ENCODE data around the gene KCTD16.

Gene KCTD16

GRCh38 chr5:144310621-144311020 lies 139.9 kb downstream of the KCTD16 start:
- no peak for DNase-seq

GRCh38 chr5:144313147-144313726 lies 142.6 kb downstream of the KCTD16 start:
- Histone ChIP-seq H2BK120ac (ENCODE audit: insufficient read depth, low read length, poor library complexity) (no peak overlapping the region), H3K4me1 (ENCODE audit: control insufficient read depth in 1 of 2, insufficient read depth in 2 of 2, low read length in 2 of 2) (no peaks in the 10 kb centered on the region), H2AFZ (ENCODE audit: insufficient read depth, low read length, poor library complexity) (no peak overlapping the region), H3K4ac (ENCODE audit: low read depth, low read length) (no peak overlapping the region), H4K8ac (ENCODE audit: low read depth, low read length) (no peak overlapping the region), H3K27ac (ENCODE audit: low read depth, low read length) (no peak overlapping the region), H3K79me1 (ENCODE audit: low read length) (no peaks in the 10 kb centered on the region), H3K79me2 (ENCODE audit: control insufficient read depth, insufficient read depth, low read length, poor library complexity) (no peaks in the 10 kb centered on the region), H3K4me2 (ENCODE audit: low read length) (no peak overlapping the region), H3K27me3 (ENCODE audit: insufficient read depth, low read length) (no peaks in the 10 kb centered on the region), H3K9ac (ENCODE audit: low read length) (no peak overlapping the region), H4K91ac (ENCODE audit: low read depth, low read length) (no peak overlapping the region), H2BK5ac (ENCODE audit: low read depth, low read length, poor library complexity) (no peak overlapping the region), H2BK12ac (ENCODE audit: low read length) (no peak overlapping the region), H3K18ac (ENCODE audit: low read length) (no peak overlapping the region), H2AK5ac (ENCODE audit: low read length) (no peak overlapping the region), H3K9me3 (ENCODE audit: insufficient read depth, low read depth, low read length) (no peaks in the 10 kb centered on the region), H3K23ac (ENCODE audit: low read length) (no peak overlapping the region), H3K14ac (ENCODE audit: low read length) (no peak overlapping the region), H3K36me3 (ENCODE audit: control insufficient read depth in 1 of 2, insufficient read depth in 2 of 2, low read length in 2 of 2) (no peaks in the 10 kb centered on the region), H4K12ac (ENCODE audit: low read depth, low read length) (no peak overlapping the region), H3K4me3 (ENCODE audit: low read depth, low read length) (no peak overlapping the region)
- WGBS (ENCODE audit: extremely low coverage, insufficient coverage, insufficient read length), result no CpG with 5 or more reads among the region's 1 CpG
- DNase-seq, result no peak

More at GRCh38 chr5:144310621-144311020, 139.9 kb downstream of the KCTD16 start:
- H3K27me3 ChIP-seq (ENCODE audit: insufficient read depth, low read length), result no peaks in the 10 kb centered on the region
- H3K4me3 ChIP-seq (ENCODE audit: low read depth, low read length), result no peak overlapping the region
- H3K4me2 ChIP-seq (ENCODE audit: low read length), result no peak overlapping the region
- H2AFZ ChIP-seq (ENCODE audit: insufficient read depth, low read length, poor library complexity), result no peak overlapping the region
- H3K4ac ChIP-seq (ENCODE audit: low read depth, low read length), result no peak overlapping the region
- no CpG with 5 or more reads among the region's 2 CpGs for WGBS (ENCODE audit: extremely low coverage, insufficient coverage, insufficient read length)
- H3K14ac ChIP-seq (ENCODE audit: low read length), result no peak overlapping the region
- no peaks in the 10 kb centered on the region for H3K36me3 ChIP-seq (ENCODE audit: control insufficient read depth in 1 of 2, insufficient read depth in 2 of 2, low read length in 2 of 2)
- H2BK120ac ChIP-seq (ENCODE audit: insufficient read depth, low read length, poor library complexity), result no peak overlapping the region
- H3K79me1 ChIP-seq (ENCODE audit: low read length), result no peaks in the 10 kb centered on the region
- no peak overlapping the region for H4K12ac ChIP-seq (ENCODE audit: low read depth, low read length)
- no peak overlapping the region for H4K91ac ChIP-seq (ENCODE audit: low read depth, low read length)
- H4K8ac ChIP-seq (ENCODE audit: low read depth, low read length), result no peak overlapping the region
- H2AK5ac ChIP-seq (ENCODE audit: low read length), result no peak overlapping the region
- peaks cover 2% of the 10 kb centered on the region for H3K9me3 ChIP-seq (ENCODE audit: insufficient read depth, low read depth, low read length)
- no peak overlapping the region for H2BK5ac ChIP-seq (ENCODE audit: low read depth, low read length, poor library complexity)
- no peak overlapping the region for H3K23ac ChIP-seq (ENCODE audit: low read length)
- no peaks in the 10 kb centered on the region for H3K4me1 ChIP-seq (ENCODE audit: control insufficient read depth in 1 of 2, insufficient read depth in 2 of 2, low read length in 2 of 2)
- no peak overlapping the region for H3K18ac ChIP-seq (ENCODE audit: low read length)
- H3K79me2 ChIP-seq (ENCODE audit: control insufficient read depth, insufficient read depth, low read length, poor library complexity), result no peaks in the 10 kb centered on the region
- no peak overlapping the region for H3K9ac ChIP-seq (ENCODE audit: low read length)
- no peak overlapping the region for H2BK12ac ChIP-seq (ENCODE audit: low read length)
- no peak overlapping the region for H3K27ac ChIP-seq (ENCODE audit: low read depth, low read length)

GRCh38 chr5:144315026-144315425 lies 144.4 kb downstream of the KCTD16 start:
- Histone ChIP-seq H3K4me2 (ENCODE audit: low read length) (no peak overlapping the region), H3K9ac (ENCODE audit: low read length) (no peak overlapping the region), H2AFZ (ENCODE audit: insufficient read depth, low read length, poor library complexity) (no peak overlapping the region), H2BK12ac (ENCODE audit: low read length) (no peak overlapping the region), H4K91ac (ENCODE audit: low read depth, low read length) (no peak overlapping the region), H3K4me3 (ENCODE audit: low read depth, low read length) (no peak overlapping the region), H3K4me1 (ENCODE audit: control insufficient read depth in 1 of 2, insufficient read depth in 2 of 2, low read length in 2 of 2) (no peaks in the 10 kb centered on the region), H3K23ac (ENCODE audit: low read length) (no peak overlapping the region), H3K4ac (ENCODE audit: low read depth, low read length) (no peak overlapping the region), H3K36me3 (ENCODE audit: control insufficient read depth in 1 of 2, insufficient read depth in 2 of 2, low read length in 2 of 2) (no peaks in the 10 kb centered on the region), H2AK5ac (ENCODE audit: low read length) (no peak overlapping the region), H3K18ac (ENCODE audit: low read length) (no peak overlapping the region), H3K79me2 (ENCODE audit: control insufficient read depth, insufficient read depth, low read length, poor library complexity) (no peaks in the 10 kb centered on the region), H2BK5ac (ENCODE audit: low read depth, low read length, poor library complexity) (no peak overlapping the region), H4K12ac (ENCODE audit: low read depth, low read length) (no peak overlapping the region), H3K27ac (ENCODE audit: low read depth, low read length) (no peak overlapping the region), H3K14ac (ENCODE audit: low read length) (no peak overlapping the region), H3K9me3 (ENCODE audit: insufficient read depth, low read depth, low read length) (no peaks in the 10 kb centered on the region), H2BK120ac (ENCODE audit: insufficient read depth, low read length, poor library complexity) (no peak overlapping the region), H4K8ac (ENCODE audit: low read depth, low read length) (no peak overlapping the region), H3K27me3 (ENCODE audit: insufficient read depth, low read length) (no peaks in the 10 kb centered on the region), H3K79me1 (ENCODE audit: low read length) (no peaks in the 10 kb centered on the region)
- WGBS (ENCODE audit: extremely low coverage, insufficient coverage, insufficient read length), result no CpG with 5 or more reads among the region's 4 CpGs
- DNase-seq, result no peak

GRCh38 chr5:144315994-144316634 lies 145.4 kb downstream of the KCTD16 start:
- Histone ChIP-seq H3K9me3 (ENCODE audit: insufficient read depth, low read depth, low read length) (no peaks in the 10 kb centered on the region), H4K91ac (ENCODE audit: low read depth, low read length) (no peak overlapping the region), H4K8ac (ENCODE audit: low read depth, low read length) (no peak overlapping the region), H3K23ac (ENCODE audit: low read length) (no peak overlapping the region), H3K79me2 (ENCODE audit: control insufficient read depth, insufficient read depth, low read length, poor library complexity) (no peaks in the 10 kb centered on the region), H3K4ac (ENCODE audit: low read depth, low read length) (no peak overlapping the region), H3K14ac (ENCODE audit: low read length) (no peak overlapping the region), H3K4me2 (ENCODE audit: low read length) (no peak overlapping the region), H3K27ac (ENCODE audit: low read depth, low read length) (no peak overlapping the region), H2BK5ac (ENCODE audit: low read depth, low read length, poor library complexity) (no peak overlapping the region), H2AFZ (ENCODE audit: insufficient read depth, low read length, poor library complexity) (no peak overlapping the region), H3K4me1 (ENCODE audit: control insufficient read depth in 1 of 2, insufficient read depth in 2 of 2, low read length in 2 of 2) (no peaks in the 10 kb centered on the region), H3K9ac (ENCODE audit: low read length) (no peak overlapping the region), H2AK5ac (ENCODE audit: low read length) (no peak overlapping the region), H3K4me3 (ENCODE audit: low read depth, low read length) (no peak overlapping the region), H2BK12ac (ENCODE audit: low read length) (no peak overlapping the region), H2BK120ac (ENCODE audit: insufficient read depth, low read length, poor library complexity) (no peak overlapping the region), H3K18ac (ENCODE audit: low read length) (no peak overlapping the region), H3K79me1 (ENCODE audit: low read length) (no peaks in the 10 kb centered on the region), H4K12ac (ENCODE audit: low read depth, low read length) (no peak overlapping the region), H3K27me3 (ENCODE audit: insufficient read depth, low read length) (no peaks in the 10 kb centered on the region), H3K36me3 (ENCODE audit: control insufficient read depth in 1 of 2, insufficient read depth in 2 of 2, low read length in 2 of 2) (no peaks in the 10 kb centered on the region)
- no peak for DNase-seq
- no CpG with 5 or more reads among the region's 12 CpGs for WGBS (ENCODE audit: extremely low coverage, insufficient coverage, insufficient read length)

Measured in trophoblast cell (in vitro differentiated cells and primary cell).